ENCODE results near the gene AKT1.

AKT1 gene

GRCh38 chr14:104771374-104771773, 24.2 kb downstream of the AKT1 start:
- DNase-seq: no peak

GRCh38 chr14:104770851-104771272, 24.7 kb downstream of the AKT1 start:
- DNase-seq: peak in 2 of 3 donors; percentile 27 to 46

- DNase-seq: no peak
Measured at GRCh38 chr14:104770072-104770579, 25.4 kb downstream of the AKT1 start.

GRCh38 chr14:104769324-104770071, 26.1 kb downstream of the AKT1 start:
- no peak for DNase-seq

- peak; percentile 88 to 89 (median 88) for DNase-seq
Measured at GRCh38 chr14:104768437-104769323, 26.9 kb downstream of the AKT1 start.

GRCh38 chr14:104767634-104767918, 28.0 kb downstream of the AKT1 start:
- no peak for DNase-seq

GRCh38 chr14:104766863-104767633, 28.5 kb downstream of the AKT1 start:
- DNase-seq: no peak

- no peak for DNase-seq
Measured at GRCh38 chr14:104766256-104766862, 29.2 kb downstream of the AKT1 start.

- no peak for DNase-seq
Measured at GRCh38 chr14:104765517-104765916, 30.0 kb downstream of the AKT1 start.

- no peak for DNase-seq
Measured at GRCh38 chr14:104758981-104759969, 36.3 kb downstream of the AKT1 start.

GRCh38 chr14:104757681-104758392, 37.7 kb downstream of the AKT1 start:
- no peak for DNase-seq

GRCh38 chr14:104757238-104757585, 38.3 kb downstream of the AKT1 start:
- no peak for DNase-seq

GRCh38 chr14:104756477-104757237, 38.9 kb downstream of the AKT1 start:
- DNase-seq: no peak

- DNase-seq: no peak
Measured at GRCh38 chr14:104755621-104756020, 39.9 kb downstream of the AKT1 start.

GRCh38 chr14:104754213-104754851, 41.2 kb downstream of the AKT1 start:
- DNase-seq: no peak

GRCh38 chr14:104753528-104754212, 41.9 kb downstream of the AKT1 start:
- peak in 2 of 3 donors; percentile 13 to 21 for DNase-seq

- DNase-seq: peak; percentile 100
Measured at GRCh38 chr14:104752735-104753527, 42.6 kb downstream of the AKT1 start, which contains the start of gene SIVA1. SIVA1 (plus strand) TSS chr14:104753147; CDS start chr14:104753202, 55 bp downstream.

- no peak for DNase-seq
Measured at GRCh38 chr14:104752423-104752734, 43.2 kb downstream of the AKT1 start.
